H54 (cell line): Measurements from ENCODE around the gene WDR89.
"Not testable (repeated sequence)": the region's sequence is repeated elsewhere in the genome, so short reads cannot be mapped to it uniquely, and the experiment has no call there.

Source experiments
- DNase-seq: peaks from one replicate; pipeline ENCODE4 v3.0.0; 2011; ENCODE audit warnings: low spot score, mixed read lengths; ENCODE audit not compliant: insufficient read length
- FAIRE-seq: peaks from 3 replicates; lab custom pipeline; 2011; peaks lifted over from hg19 to GRCh38; lab: Jason Lieb, UNC
- POLR2A ChIP-seq: IDR thresholded peaks from 2 replicates; pipeline ENCODE4 v1.6.1; 2011; ENCODE audit warnings: low read depth, mild to moderate bottlenecking, low read length

Gene WDR89

GRCh38 chr14:63642656-63643382 lies 1.1 kb upstream of the WDR89 start:
- FAIRE-seq = no peak
- no peak for DNase-seq
- no peak for TF ChIP-seq POLR2A

DNA sequence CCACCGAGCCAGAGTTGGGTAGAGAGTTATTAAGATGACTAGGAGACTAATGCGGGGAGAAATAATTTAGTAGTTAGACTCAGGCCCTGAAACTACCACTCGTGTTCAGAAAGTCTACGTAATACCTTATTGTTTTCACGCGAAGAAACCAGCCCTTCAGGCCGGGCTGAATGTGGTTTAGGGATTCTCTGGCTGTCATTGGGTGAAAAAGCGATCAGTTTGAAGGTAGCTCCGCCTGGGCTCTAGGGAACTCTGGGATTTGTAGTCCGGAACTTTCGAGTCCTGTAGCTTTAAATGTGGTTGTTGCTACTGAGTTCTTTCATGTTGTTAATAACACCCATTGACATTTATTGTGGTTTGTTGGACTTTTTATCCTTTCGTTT lies 549 bp upstream of the WDR89 start:
- DNase-seq = peak; percentile 61
- TF ChIP-seq POLR2A = no peak
- FAIRE-seq = no peak

- DNase-seq = no peak
- no peak for TF ChIP-seq POLR2A
- no peak for FAIRE-seq
Observed at GRCh38 chr14:63638493-63638892, 3.2 kb downstream of the WDR89 start.

GRCh38 chr14:63636094-63636635 lies 5.5 kb downstream of the WDR89 start:
- not testable (repeated sequence) for FAIRE-seq

GRCh38 chr14:63633801-63634200 lies 7.9 kb downstream of the WDR89 start:
- DNase-seq = no peak
- FAIRE-seq = no peak
- TF ChIP-seq POLR2A = no peak

More at GRCh38 chr14:63636094-63636635, 5.5 kb downstream of the WDR89 start:
- DNase-seq = not testable (repeated sequence)

- DNase-seq (no peak), FAIRE-seq (no peak)
- no peak for TF ChIP-seq POLR2A
Observed at GRCh38 chr14:63632932-63633514, 8.6 kb downstream of the WDR89 start.

GRCh38 chr14:63624701-63625100 lies 17.0 kb downstream of the WDR89 start:
- DNase-seq (no peak), FAIRE-seq (no peak)
- no peak for TF ChIP-seq POLR2A

- FAIRE-seq (no peak), DNase-seq (no peak)
- TF ChIP-seq POLR2A = no peak
Observed at GRCh38 chr14:63624203-63624602, 17.5 kb downstream of the WDR89 start.

- DNase-seq, FAIRE-seq: not testable (repeated sequence)
Observed at GRCh38 chr14:63621975-63622374, 19.7 kb downstream of the WDR89 start.

GRCh38 chr14:63616015-63616414 lies 25.7 kb downstream of the WDR89 start:
- TF ChIP-seq POLR2A = no peak

DNA sequence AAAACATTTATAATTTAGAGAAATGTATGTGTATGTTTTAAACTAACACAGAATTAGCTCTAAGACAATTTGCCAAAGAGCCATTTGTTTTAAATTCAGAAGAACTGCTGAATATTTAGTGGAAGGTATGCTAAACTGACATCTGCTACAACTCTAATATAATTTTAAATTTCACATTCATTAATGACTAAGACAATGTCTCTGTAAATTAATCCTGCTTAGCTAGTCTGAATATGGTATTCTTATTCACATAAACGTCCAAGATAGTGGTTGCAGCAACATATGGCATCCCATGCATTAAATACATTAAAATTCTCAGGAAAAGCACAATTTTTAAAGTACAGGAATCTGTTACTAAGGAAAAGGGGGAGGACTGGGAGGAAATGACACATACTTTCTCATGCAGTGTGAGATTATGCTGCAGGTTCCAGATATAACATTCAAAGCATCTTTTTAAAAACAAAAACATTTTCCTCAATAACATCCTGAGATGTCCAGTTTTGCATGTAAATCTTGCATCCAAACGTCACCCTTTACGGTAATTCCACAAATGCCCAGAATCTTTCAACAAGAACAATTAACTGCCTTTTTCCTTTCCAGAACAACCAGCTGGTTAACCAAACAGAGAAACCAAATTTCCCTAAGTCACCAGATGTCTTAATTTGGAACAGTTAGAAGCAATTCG lies 26.9 kb downstream of the WDR89 start:
- DNase-seq (peak; percentile 19), FAIRE-seq (peak; percentile 91)
- no peak for TF ChIP-seq POLR2A

More at GRCh38 chr14:63616015-63616414, 25.7 kb downstream of the WDR89 start:
- DNase-seq (no peak), FAIRE-seq (no peak)

GRCh38 chr14:63611078-63611477 lies 30.6 kb downstream of the WDR89 start:
- FAIRE-seq = no peak
- DNase-seq = no peak
- TF ChIP-seq POLR2A = no peak

GRCh38 chr14:63605041-63605532 lies 36.6 kb downstream of the WDR89 start:
- no peak for TF ChIP-seq POLR2A
- FAIRE-seq (no peak), DNase-seq (no peak)

DNA sequence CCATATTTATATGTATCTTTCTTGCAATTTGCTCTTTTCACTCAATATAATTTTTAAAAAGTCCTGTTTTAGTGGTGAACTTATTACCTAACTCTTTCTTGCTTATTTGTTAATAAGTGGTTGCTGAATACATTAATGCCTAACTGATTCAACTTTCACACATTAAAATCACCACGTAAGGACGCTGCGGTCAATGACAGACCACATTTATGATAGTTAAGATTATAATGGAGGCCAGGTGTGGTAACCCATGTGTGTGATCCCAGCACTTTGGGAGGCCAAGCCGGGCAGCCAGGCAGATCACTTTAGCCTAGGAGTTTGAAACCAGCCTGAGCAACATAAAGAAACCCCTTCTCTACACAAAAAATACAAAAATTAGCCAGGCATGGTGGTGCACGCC lies 37.0 kb downstream of the WDR89 start:
- no peak for FAIRE-seq
- DNase-seq = no peak
- no peak for TF ChIP-seq POLR2A
